Retina (tissue), 1 donor: ENCODE measurements around the gene LRRC18.

Experiments used
- DNase-seq: peaks from one replicate; pipeline ENCODE4 v3.0.0-alpha.2; 2016

Gene LRRC18

DNA sequence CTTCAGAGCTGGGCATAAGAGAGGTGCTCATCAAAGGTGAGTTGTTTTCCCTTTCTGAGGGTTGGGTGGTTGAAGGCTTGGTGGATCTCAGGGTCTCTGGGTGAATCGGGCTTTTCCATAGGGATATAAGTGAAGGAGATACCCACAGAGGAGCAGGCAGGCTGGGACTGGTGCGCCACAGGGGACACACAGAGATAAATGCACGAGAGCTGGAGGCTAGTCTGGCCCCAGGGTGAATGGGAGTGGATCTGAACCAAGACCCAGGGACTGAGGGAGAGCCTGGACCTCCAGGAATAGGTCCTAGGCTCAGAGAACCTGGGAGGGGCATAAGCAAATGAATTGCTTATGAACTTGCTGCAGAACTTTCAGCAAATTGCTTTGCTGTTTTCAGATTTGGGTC lies 61.5 kb downstream of the LRRC18 start:
- DNase-seq = no peak

DNA sequence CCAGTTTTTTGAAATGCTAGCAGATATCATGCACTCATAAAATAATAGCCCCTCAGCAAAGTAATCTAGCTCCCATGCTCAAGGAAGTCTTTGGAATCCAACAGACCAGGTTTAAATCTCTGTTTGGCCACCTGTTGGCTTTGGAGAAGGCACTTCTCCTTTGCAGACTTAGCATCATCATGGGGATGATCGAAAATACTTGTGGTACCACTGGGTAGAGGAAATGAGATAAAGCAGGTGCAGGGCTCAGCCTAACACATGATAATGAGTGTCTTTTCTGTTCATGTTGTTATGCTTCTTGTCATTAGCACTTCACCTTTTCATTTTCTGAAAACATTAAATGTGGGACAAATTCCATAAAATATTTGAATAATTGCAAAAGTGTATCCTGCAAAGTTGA lies 67.4 kb downstream of the LRRC18 start:
- no peak for DNase-seq
